NCI-H2107 treated with DMSO at 0.1 percent for 48 hours (cell line): ENCODE data around the gene TCTN2.

ENCODE experiments used
- DNase-seq: peaks from one replicate; lab custom pipeline; 2025; ENCODE audit not compliant: unreplicated experiment; lab: John Stamatoyannopoulos, UW

The TCTN2 gene

DNA sequence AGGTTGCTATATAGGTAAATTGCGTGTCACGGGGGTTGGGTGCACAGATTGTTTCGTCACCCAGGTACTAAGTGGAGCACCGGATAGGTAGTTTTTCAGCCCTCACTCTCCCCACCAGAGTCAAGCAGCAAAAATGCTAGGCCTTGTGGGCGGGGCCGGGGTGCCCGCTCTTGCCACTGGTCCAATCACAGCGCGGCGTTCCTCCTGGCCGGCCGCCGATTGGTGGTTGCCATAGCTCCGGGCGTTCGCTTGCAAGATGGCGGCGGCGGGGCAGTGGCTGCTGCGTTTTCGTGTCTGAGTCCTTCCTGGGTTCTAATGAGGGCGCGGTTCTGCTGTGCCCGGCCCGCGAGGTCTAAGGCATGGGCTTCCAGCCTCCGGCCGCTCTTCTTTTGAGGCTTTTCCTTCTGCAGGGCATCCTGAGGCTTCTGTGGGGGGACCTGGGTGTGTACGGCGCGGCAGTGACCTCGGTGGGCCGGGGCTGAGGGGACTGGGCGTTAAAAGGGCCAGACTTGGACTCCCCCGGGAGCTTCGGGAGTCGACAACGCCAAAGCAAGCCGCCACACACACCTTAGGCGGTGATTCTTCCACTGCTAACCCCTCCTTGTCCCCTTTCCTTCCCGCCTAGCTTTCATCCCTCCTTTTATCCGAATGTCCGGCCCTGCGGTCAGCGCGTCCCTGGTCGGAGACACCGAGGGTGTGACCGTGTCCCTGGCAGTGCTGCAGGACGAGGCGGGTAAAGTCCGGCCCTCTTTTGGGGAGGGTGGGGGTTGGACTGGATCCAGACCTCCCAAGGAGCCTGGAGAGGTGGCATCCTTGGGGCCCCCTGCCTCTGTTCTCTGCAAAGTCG is at the start of gene TCTN2:
TSS of gene TCTN2 (plus strand) at position 232 of the 847 bp plus-strand sequence. CDS start at position 360, 128 bp downstream.
- DNase-seq, result peak; percentile 84

GRCh38 chr12:123621619-123622530 is 49.0 kb upstream of the TCTN2 start:
- no peak for DNase-seq

GRCh38 chr12:123633379-123634141 is 37.4 kb upstream of the TCTN2 start, which contains the start of the genes EIF2B1 and GTF2H3:
Gene EIF2B1 (minus strand): TSS chr12:123633686. CDS start chr12:123633557, 129 bp downstream.
Gene GTF2H3 (plus strand): TSS chr12:123633829. CDS start chr12:123633860, 31 bp downstream.
- DNase-seq, result peak; percentile 95

GRCh38 chr12:123634142-123634561 is 36.8 kb upstream of the TCTN2 start:
- no peak for DNase-seq

- DNase-seq, result no peak
Observed at GRCh38 chr12:123643911-123644310, 27.0 kb upstream of the TCTN2 start.

DNA sequence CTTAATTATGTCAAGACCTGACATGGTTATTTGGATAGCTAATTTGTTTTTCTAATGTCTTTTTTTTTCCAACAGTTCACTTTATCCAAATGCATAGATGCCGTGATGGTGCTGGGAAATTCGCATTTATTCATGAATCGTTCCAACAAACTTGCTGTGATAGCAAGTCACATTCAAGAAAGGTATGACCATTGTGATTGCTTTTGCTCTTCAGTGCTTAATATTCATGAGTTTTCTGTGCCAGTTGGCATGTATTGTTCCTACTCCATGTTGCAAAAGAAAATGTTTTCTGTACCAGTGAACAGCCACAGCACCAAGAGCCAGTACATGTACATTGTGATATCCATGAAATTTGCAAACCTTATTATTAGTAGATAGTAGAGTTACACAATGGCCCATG is 25.5 kb upstream of the TCTN2 start:
- no peak for DNase-seq

DNA sequence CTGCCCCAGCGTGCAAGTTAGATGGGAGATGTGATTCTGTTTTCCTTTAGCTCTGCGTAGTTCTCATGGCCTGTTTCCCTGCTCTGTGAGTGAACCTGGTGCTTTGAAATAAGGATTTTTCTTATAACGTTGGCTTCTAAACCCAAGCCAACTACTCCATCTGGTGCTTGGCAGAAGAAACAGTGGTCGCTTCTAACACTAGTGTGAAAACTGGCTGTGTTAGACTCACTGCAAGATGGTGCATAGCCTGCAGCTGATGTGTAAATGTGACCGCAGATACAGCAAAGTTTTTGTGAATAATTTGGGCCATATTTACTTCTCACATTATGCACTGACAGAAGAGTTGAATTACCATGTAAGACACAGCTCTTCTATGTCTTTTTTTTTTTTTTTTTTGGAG is 25.0 kb upstream of the TCTN2 start:
- DNase-seq, result no peak

DNA sequence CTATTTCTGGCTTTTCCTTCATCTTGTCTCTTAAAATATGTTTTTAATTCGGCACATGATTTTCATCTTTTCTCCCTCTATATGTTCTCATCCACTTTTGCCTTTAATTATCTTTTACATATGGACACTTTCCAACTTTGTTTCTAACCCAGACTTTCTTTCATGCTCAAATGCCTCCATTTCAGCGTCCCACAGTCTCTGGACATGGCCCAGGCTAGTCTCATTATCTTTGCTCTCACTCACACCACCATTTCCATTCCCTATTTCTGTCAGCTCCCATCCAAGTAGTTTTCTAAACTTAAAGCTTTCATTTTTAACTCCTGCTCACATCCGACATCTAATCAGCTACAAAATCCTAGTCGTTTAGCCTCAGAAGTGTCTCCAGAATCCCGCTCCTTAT is 22.5 kb upstream of the TCTN2 start:
- DNase-seq, result no peak

DNA sequence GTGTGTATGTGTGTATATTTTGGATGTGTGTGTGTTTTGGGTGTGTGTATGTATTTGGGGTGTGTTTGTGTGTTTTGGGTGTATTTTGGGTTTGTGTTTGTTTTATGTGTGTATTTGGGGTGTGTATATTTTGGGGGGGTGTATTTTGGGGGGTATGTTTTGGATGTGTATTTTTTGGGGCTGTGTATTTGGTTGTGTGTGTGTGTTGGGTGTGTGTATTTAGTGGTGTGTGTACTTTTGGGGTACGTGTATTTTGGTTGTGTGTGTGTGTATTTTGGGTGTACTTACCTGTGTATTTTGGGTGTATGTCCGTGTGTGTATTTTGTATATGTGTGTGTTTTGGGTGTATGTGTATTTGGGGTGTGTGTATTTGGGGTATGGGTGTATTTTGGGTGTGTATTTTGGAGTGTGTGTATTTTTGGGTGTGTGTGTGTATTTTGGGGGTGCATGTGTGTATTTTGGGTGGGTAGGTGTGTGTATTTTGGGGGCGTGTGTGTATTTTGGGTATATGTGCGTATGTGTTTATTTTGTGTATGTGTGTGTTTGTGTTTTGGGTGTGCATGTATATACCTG is 16.7 kb upstream of the TCTN2 start:
- DNase-seq, result no peak

DNA sequence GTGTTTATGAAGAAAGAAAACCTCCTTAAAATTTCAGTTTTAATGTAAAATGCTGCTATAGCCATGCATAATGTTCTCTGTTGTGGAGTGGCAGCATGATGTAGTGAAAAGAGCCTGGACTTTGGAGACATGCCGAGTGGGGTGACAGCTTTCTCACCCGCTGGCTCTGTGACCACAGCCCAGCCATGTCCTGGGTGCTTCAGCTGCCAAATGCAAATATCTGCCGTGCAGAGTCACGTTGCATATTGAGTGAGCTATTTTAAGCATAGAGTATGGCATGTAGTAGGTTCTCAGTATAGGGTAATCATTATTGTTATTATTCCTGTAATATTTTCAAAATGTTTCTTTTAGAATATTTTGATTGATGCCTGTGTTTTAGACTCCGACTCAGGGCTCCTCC is 15.5 kb upstream of the TCTN2 start:
- peak; percentile 81 for DNase-seq

GRCh38 chr12:123656392-123656791 is 14.5 kb upstream of the TCTN2 start:
- no peak for DNase-seq

DNA sequence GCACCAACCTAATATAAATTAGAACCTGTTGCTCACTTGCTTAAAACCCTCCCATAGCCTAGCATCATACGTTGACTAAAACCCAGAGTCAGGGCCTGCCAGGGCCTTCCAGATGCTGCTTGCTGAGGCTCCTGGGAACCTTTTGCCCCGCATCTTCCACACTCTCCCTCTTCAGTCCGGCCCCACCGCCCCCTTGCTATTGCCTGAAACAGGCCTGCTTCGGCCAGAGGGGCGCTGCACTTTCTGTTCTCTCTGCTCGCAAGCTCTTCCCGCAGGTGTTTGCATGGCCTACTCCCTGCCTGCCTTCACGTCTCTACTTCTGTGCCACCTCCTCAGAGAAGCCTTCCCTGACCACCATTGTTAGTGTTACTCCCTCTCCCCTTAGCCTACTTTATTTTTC is 13.7 kb upstream of the TCTN2 start:
- no peak for DNase-seq

DNA sequence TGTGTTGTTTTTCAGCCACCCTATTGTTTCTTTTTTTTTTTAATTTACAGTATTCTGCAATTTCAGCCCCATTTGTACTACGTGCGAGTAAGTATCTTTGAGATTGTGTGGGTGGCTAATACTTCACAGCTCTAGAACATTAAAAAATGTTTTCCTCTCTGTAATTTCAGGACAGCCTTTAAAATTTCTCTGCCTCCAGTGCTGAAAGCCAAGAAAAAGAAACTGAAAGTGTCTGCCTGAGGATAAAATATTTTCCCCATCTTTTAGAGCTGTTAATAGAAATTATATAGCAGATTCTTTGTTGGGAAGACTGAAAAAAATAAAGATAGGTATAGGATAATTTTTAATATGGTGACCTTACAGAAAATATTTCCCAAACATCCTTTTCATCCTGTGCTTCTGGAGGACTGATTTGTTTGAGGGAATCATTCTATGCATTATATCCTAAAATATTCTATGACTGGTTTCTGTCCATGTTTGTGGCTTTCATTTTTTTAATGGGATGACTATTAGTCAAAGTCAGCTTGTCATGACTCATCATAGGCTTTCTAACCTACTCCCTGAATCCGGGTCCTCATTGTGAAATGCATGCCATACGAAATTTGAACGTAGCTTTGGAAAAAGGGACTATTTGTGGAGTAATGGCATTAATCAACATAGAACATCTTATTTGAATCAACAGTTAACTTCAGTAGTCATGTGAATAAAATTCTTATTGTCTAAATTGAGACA is 10.8 kb upstream of the TCTN2 start:
- DNase-seq, result no peak

DNA sequence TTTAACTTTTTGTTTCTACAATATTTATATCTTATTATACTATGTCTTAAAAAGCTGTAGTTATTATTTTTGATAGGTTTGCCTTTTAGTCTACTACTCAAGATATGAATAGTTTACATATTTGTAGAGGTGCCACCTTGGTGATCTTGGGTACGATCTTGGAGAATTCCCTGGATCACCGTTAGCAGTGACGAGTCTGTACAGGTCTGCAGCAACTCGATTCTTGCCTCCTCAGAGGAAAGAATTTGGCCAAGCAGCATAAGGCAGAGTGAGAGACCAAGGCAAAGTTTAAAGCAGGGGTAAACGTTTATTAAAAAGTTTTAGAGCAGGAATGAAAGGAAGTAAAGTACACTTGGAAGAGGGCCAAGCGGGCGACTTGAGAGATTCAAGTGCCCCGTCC is 3.1 kb upstream of the TCTN2 start:
- no peak for DNase-seq

DNA sequence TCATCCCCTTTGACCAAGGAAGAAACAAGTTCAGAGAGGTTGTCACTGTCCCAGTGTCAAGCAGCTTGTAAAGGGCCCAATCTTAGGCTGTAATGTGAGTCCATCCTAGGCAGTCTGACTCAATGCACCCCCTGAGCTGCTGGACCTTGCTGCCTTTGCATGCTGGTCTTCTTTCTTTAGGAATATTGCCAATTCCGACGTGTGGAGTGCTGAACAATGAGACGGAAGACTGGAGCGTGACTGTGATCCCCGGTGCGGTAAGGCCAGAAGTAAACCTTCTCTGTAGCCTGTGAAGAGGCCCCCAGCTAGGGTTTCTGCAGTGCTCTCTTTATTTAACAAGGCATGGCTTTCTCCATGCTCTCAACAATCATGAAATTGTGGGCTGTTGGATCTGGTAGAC is 963 bp downstream of the TCTN2 start:
- DNase-seq, result no peak

DNA sequence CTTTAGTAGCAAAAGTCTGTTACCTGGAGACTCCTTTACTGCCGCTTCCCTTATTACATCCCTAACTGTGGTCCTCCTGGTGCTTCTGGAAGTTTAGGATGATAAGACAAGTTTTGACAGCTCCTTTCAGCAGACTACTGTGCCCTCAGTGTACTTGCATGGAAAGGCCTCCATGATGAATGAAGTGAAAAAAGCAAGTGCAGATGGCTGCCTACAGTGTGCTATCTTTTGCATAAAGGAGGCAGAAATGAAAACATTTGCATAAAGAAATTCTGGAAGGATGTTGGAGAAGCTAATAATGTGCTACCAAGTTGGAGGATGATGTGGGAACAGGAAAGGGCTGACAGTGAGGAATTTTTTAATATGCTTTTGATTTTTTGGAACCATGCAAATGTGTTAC is 4.5 kb downstream of the TCTN2 start:
- no peak for DNase-seq

DNA sequence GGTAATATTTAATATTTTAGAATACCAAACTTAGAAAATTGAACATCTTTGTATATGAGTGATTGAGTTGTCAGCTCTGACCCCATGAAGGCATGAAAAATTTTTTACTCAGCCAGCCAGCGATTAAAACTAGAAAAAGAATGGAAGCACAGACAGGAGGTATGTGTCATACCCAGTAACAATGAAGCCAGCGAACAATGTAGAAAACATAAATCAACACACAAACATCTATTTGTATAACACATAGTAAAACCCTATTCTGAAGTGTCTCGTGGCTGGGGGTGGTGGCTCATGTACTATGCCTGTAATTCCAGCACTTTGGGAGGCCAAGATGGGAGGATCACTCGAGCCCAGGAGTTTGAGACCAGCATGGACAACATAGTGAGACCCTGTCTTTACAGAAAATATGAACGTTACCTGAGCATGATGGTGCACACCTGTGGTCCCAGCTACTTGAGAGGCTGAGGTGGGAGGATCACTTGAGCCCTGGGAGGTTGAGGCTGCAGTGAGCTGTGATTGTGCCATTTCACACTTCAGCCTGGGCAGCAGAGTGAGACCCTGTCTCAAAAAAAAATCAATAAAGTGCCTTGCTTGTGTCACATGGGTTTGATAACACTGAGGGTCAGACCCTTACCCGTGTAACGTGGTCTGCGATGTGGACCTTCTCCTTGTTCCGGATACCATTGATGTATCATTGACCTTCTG is 5.9 kb downstream of the TCTN2 start:
- DNase-seq, result no peak

GRCh38 chr12:123678981-123679380 is 8.1 kb downstream of the TCTN2 start:
- no peak for DNase-seq

DNA sequence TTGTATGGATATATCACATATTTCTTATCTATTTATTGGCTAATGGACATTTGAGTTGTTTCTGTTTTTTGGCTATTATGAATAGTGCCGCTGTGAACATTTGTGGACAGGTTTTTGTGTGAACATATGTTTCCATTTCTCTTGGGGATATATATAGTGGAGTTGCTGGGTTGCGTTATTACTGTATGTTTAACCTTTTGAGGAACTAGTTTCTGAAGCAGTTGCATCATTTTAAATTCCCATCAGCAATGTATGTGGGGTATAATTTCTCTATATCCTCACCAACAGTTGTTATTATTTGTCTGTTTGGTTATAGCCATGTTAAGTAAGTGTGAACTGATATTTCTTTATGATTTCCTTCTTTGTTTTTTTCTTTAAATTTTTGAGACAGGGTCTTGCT is 10.7 kb downstream of the TCTN2 start:
- DNase-seq, result no peak
